ENCODE measurements around the gene ACTN1. TPM values are rescaled to one million over a fixed set of nuclear protein-coding genes. Genes with fewer than 3 reads are reported as not detected.

Gene ACTN1
- polyA plus RNA-seq, 1 of the 3 experiments (the other 2 are of a cell fraction) = 319 TPM

DNA sequence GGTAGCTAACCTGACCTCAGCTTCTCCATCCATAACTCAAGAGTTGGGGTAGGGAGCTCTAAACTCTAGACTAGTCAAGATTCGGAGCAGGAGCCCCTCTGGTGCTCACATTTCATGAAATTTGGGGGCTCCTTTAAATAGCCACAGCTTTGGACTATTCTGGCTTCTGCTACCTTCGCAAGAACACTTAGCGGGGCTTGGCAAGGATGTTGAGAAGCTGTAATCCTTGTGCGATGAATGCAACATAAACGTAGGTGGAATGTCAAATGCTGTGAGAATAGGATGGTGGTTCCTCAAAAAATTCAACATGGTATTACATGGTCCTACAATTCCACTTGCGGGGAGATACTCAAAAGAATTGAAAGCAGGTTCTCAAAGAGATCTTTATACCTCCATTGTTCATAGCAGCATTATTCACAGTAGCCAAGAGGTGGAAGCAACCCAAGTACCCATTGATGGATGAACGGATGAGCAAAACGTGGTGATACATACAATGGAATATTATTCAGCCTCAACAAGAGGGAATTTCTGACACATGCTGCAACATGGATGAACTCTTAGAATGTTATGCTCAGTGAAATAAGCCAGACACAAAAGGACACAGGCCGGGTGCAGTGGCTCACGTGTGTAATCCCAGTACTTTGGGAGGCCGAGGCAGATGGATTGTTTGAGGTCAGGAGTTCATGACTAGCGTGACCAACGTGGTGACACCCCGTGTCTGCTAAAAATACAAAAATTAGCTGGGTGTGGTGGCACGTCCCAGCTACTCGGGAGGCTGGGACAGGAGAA is 73.8 kb downstream of the ACTN1 start:
- Histone ChIP-seq H3K27ac (ENCODE audit: low read depth in 2 of 2, low read length in 1 of 2) (no peak overlapping the region), H3K27me3 (ENCODE audit: insufficient read depth) (no peaks in the 10 kb centered on the region), H4K20me1 (ENCODE audit: insufficient read depth) (peaks cover 73% of the 10 kb centered on the region), H3K4me1 (ENCODE audit: control insufficient read depth in 1 of 2, insufficient read depth in 2 of 2, low read depth in 1 of 2, low read length in 1 of 2) (no peaks in the 10 kb centered on the region), H3K9me3 (no peaks in the 10 kb centered on the region), H2AFZ (ENCODE audit: low read depth) (no peak overlapping the region), H3K4me2 (no peak overlapping the region), H3K79me2 (ENCODE audit: insufficient read depth) (peaks cover 96% of the 10 kb centered on the region), H3K4me3 (ENCODE audit: low read depth in 2 of 2, low read length in 1 of 2) (no peak overlapping the region), H3K9ac (no peak overlapping the region), H3F3A (replicated peaks; ENCODE audit: insufficient read depth) (peaks cover 8% of the 10 kb centered on the region), H3K9me2 (no peaks in the 10 kb centered on the region), H3K36me3 (replicated peaks in 1 of 2; ENCODE audit: control insufficient read depth in 1 of 2, insufficient read depth in 2 of 2, low read length in 1 of 2) (peaks cover 78 to 87% of the 10 kb centered on the region in 2 experiments)
- POLR2A ChIA-PET = no interaction called here
- TF ChIP-seq, protein P1, sequence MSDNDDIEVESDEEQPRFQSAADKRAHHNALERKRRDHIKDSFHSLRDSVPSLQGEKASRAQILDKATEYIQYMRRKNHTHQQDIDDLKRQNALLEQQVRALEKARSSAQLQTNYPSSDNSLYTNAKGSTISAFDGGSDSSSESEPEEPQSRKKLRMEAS (IDR thresholded peaks at IDR 0.05; ENCODE audit: low read depth) = no peak
- TF ChIP-seq TAF1 (IDR thresholded peaks at IDR 0.05; ENCODE audit: borderline replicate concordance, low read depth, low read length) = no peak
- no peak for TF ChIP-seq SMC3 (IDR thresholded peaks at IDR 0.05; ENCODE audit: low read depth, low read length)
- no peak for TF ChIP-seq GATA2 (CRISPR knock-in tag; IDR thresholded peaks at IDR 0.05)
- no peak for TF ChIP-seq CHD2 (IDR thresholded peaks at IDR 0.05; ENCODE audit: low read length, partially characterized antibody)
- TF ChIP-seq, protein P2, sequence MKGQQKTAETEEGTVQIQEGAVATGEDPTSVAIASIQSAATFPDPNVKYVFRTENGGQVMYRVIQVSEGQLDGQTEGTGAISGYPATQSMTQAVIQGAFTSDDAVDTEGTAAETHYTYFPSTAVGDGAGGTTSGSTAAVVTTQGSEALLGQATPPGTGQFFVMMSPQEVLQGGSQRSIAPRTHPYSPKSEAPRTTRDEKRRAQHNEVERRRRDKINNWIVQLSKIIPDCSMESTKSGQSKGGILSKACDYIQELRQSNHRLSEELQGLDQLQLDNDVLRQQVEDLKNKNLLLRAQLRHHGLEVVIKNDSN (IDR thresholded peaks at IDR 0.05; ENCODE audit: borderline replicate concordance, low read depth) = no peak
- TF ChIP-seq NFIC (IDR thresholded peaks at IDR 0.05; ENCODE audit: borderline replicate concordance) = no peak
- no peak for TF ChIP-seq TCF12 (IDR thresholded peaks at IDR 0.05)
- no peak for TF ChIP-seq SIN3A (IDR thresholded peaks at IDR 0.05; ENCODE audit: borderline replicate concordance, low read depth, low read length)
- TF ChIP-seq, protein P3, sequence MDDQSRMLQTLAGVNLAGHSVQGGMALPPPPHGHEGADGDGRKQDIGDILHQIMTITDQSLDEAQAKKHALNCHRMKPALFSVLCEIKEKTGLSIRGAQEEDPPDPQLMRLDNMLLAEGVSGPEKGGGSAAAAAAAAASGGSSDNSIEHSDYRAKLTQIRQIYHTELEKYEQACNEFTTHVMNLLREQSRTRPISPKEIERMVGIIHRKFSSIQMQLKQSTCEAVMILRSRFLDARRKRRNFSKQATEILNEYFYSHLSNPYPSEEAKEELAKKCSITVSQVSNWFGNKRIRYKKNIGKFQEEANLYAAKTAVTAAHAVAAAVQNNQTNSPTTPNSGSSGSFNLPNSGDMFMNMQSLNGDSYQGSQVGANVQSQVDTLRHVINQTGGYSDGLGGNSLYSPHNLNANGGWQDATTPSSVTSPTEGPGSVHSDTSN (IDR thresholded peaks at IDR 0.05) = no peak
- TF ChIP-seq MXI1 (IDR thresholded peaks at IDR 0.05; ENCODE audit: low read depth, low read length) = no peak
- TF ChIP-seq, protein P4, sequence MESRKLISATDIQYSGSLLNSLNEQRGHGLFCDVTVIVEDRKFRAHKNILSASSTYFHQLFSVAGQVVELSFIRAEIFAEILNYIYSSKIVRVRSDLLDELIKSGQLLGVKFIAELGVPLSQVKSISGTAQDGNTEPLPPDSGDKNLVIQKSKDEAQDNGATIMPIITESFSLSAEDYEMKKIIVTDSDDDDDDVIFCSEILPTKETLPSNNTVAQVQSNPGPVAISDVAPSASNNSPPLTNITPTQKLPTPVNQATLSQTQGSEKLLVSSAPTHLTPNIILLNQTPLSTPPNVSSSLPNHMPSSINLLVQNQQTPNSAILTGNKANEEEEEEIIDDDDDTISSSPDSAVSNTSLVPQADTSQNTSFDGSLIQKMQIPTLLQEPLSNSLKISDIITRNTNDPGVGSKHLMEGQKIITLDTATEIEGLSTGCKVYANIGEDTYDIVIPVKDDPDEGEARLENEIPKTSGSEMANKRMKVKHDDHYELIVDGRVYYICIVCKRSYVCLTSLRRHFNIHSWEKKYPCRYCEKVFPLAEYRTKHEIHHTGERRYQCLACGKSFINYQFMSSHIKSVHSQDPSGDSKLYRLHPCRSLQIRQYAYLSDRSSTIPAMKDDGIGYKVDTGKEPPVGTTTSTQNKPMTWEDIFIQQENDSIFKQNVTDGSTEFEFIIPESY (IDR thresholded peaks at IDR 0.05; ENCODE audit: borderline replicate concordance, low read depth) = no peak
- TF ChIP-seq EP300 (IDR thresholded peaks at IDR 0.05; ENCODE audit: borderline replicate concordance in 1 of 2, low read depth in 1 of 2, low read length in 1 of 2) = no peak
- TF ChIP-seq POLR2AphosphoS5 (IDR thresholded peaks at IDR 0.05; ENCODE audit: low read depth, low read length) = no peak
- TF ChIP-seq RAD21 (IDR thresholded peaks at IDR 0.05; ENCODE audit: low read length) = no peak
- TF ChIP-seq MEF2A (IDR thresholded peaks at IDR 0.05; ENCODE audit: borderline replicate concordance, low read depth) = no peak
- no peak for TF ChIP-seq FOXM1 (IDR thresholded peaks at IDR 0.05; ENCODE audit: low read depth)
- TF ChIP-seq GABPA (IDR thresholded peaks at IDR 0.05; ENCODE audit: low read depth) = no peak
- CTCF ChIA-PET = interaction anchor here (1.0 to 5.4 kb wide), 3 partner anchors 42 to 225 kb away, joined by 3 to 25 read pairs (median 4); no protein-coding TSS in a partner anchor
- 96% methylated on average over 16 of the region's 16 CpGs for WGBS (ENCODE audit: low lambda C conversion rate)
- no peak for DNase-seq
